IMR-90 (cell line): ENCODE measurements around the gene ZNF518B. TPM values are rescaled to one million over a fixed set of nuclear protein-coding genes. Genes with fewer than 3 reads are reported as not detected.

Source experiments
- ATAC-seq: fragments of 200-7000 bp; cut with Tn5 transposase; 2 replicates; pipeline ENCODE4 v1.9.1; 2020; ENCODE audit warnings: low read depth, mild to moderate bottlenecking, moderate library complexity
- BruUV-seq: library from RNA; stranded (reverse); fragments of 400-500 nt; replicated peaks from 2 replicates; lab custom pipeline; 2021; lab: Mats Ljungman, UMichigan
- CTCF ChIA-PET: fragments of 300-600 bp; formaldehyde crosslinking; extraction: SDS; loops from one replicate; lab custom pipeline; 2021; ENCODE audit warnings: antibody characterized with exemption; lab: Yijun Ruan, JAX
- POLR2A ChIA-PET: fragments of 300-600 bp; sonication (Branson Sonifier 250); formaldehyde crosslinking; loops from one replicate; lab custom pipeline; 2022; ENCODE audit warnings: antibody characterized with exemption; ENCODE audit not compliant: unreplicated experiment; lab: Charles Lee
- DNase-seq: peaks from one replicate; pipeline ENCODE4 v3.0.0; 2013
- H2AFZ ChIP-seq: replicated peaks from 2 replicates; pipeline ENCODE3; 2013; ENCODE audit warnings: low read length, mild to moderate bottlenecking; ENCODE audit not compliant: poor library complexity
- H2AK5ac ChIP-seq: 2 replicates; pipeline ENCODE4 v1.6.1; 2013; ENCODE audit warnings: low read depth, low read length, inconsistent platforms
- H2AK9ac ChIP-seq: replicated peaks from 2 replicates; pipeline ENCODE3; 2013; ENCODE audit warnings: mild to moderate bottlenecking, low read depth, low read length, moderate library complexity; ENCODE audit not compliant: poor library complexity
- H2BK120ac ChIP-seq: 2 replicates; pipeline ENCODE4 v1.6.1; 2013; ENCODE audit warnings: low read depth, low read length, inconsistent platforms
- H2BK15ac ChIP-seq: 3 replicates; pipeline ENCODE4 v1.6.1; 2013; ENCODE audit warnings: low read depth, low read length, inconsistent platforms
- H2BK20ac ChIP-seq: 2 replicates; pipeline ENCODE4 v1.6.1; 2013; ENCODE audit warnings: low read depth, mild to moderate bottlenecking, inconsistent platforms, low read length, moderate library complexity
- H2BK5ac ChIP-seq: 2 replicates; pipeline ENCODE4 v1.6.1; 2013; ENCODE audit warnings: mild to moderate bottlenecking, low read depth, low read length, inconsistent platforms; ENCODE audit not compliant: poor library complexity, severe bottlenecking
- H3K14ac ChIP-seq: replicated peaks from 2 replicates; pipeline ENCODE4 v1.6.1; 2013; ENCODE audit warnings: low read depth, low read length, inconsistent platforms
- H3K18ac ChIP-seq: 2 replicates; pipeline ENCODE4 v1.6.1; 2013; ENCODE audit warnings: low read depth, low read length, control low read depth
- H3K23ac ChIP-seq: 2 replicates; pipeline ENCODE4 v1.6.1; 2013; ENCODE audit warnings: low read depth, low read length, inconsistent platforms
- H3K27ac ChIP-seq: 2 replicates; pipeline ENCODE4 v1.5.1; 2013; ENCODE audit warnings: mild to moderate bottlenecking, control low read depth, low read length; ENCODE audit not compliant: insufficient read depth
- H3K27me3 ChIP-seq: 2 replicates; pipeline ENCODE4 v1.6.1; 2013; ENCODE audit warnings: low read length; ENCODE audit not compliant: control insufficient read depth, insufficient read depth
- H3K36me3 ChIP-seq: 2 replicates; pipeline ENCODE4 v1.6.1; 2013; ENCODE audit warnings: low read length, mixed read lengths; ENCODE audit not compliant: control insufficient read depth, insufficient read depth
- H3K4ac ChIP-seq: 2 replicates; pipeline ENCODE4 v1.6.1; 2013; ENCODE audit warnings: low read depth, low read length, inconsistent platforms
- H3K4me1 ChIP-seq: 2 replicates; pipeline ENCODE4 v1.6.1; 2013; ENCODE audit warnings: low read length, mixed read lengths; ENCODE audit not compliant: control insufficient read depth, insufficient read depth
- H3K4me2 ChIP-seq: 2 replicates; pipeline ENCODE4 v1.6.1; 2013; ENCODE audit warnings: low read depth, mild to moderate bottlenecking, control low read depth, low read length, moderate library complexity
- H3K4me3 ChIP-seq: 2 replicates; pipeline ENCODE4 v1.5.1; 2013; ENCODE audit warnings: low read depth, mild to moderate bottlenecking, control low read depth, low read length, moderate library complexity; ENCODE audit not compliant: insufficient read depth
- H3K56ac ChIP-seq: 2 replicates; pipeline ENCODE4 v1.6.1; 2013; ENCODE audit warnings: low read length, inconsistent platforms; ENCODE audit not compliant: insufficient read depth; ENCODE audit errors: extremely low read depth
- H3K79me1 ChIP-seq, 2 experiments: 2 replicates each; pipeline ENCODE4 v1.6.1; 2013; ENCODE audit warnings: low read length in 2 of 2, inconsistent platforms in 1 of 2, low read depth in 1 of 2
- H3K9ac ChIP-seq: 2 replicates; pipeline ENCODE4 v1.6.1; 2013; ENCODE audit warnings: low read depth, low read length, control low read depth
- H3K9me1 ChIP-seq: 2 replicates; pipeline ENCODE4 v1.6.1; 2013; ENCODE audit warnings: low read length, inconsistent platforms; ENCODE audit not compliant: insufficient read depth
- H3K9me3 ChIP-seq: 2 replicates; pipeline ENCODE4 v1.6.1; 2013; ENCODE audit warnings: low read length; ENCODE audit not compliant: control insufficient read depth, insufficient read depth
- H4K20me1 ChIP-seq: 2 replicates; pipeline ENCODE4 v1.6.1; 2013; ENCODE audit warnings: low read length, inconsistent platforms; ENCODE audit not compliant: insufficient read depth
- H4K5ac ChIP-seq: 2 replicates; pipeline ENCODE4 v1.6.1; 2013; ENCODE audit warnings: mild to moderate bottlenecking, low read depth, low read length, control low read depth
- H4K8ac ChIP-seq, 2 experiments: 2 replicates each; pipeline ENCODE4 v1.6.1; 2013; ENCODE audit warnings: low read depth in 2 of 2, low read length in 2 of 2, control low read depth in 1 of 2, inconsistent platforms in 1 of 2
- H4K91ac ChIP-seq: 2 replicates; pipeline ENCODE4 v1.6.1; 2013; ENCODE audit warnings: low read depth, low read length, inconsistent platforms; ENCODE audit not compliant: insufficient read depth
- BHLHE40 ChIP-seq: fragments of 150-350 bp; IDR thresholded peaks from 2 replicates; pipeline ENCODE4 v1.6.1; 2016; ENCODE audit warnings: mild to moderate bottlenecking, low read depth, low read length
- CEBPB ChIP-seq: IDR thresholded peaks from 2 replicates; pipeline ENCODE4 v1.6.1; 2012; ENCODE audit warnings: low read depth, low read length, improper control_type of control experiment
- CHD1 ChIP-seq: IDR thresholded peaks from 2 replicates; pipeline ENCODE4 v1.6.1; 2012; ENCODE audit warnings: low read depth, low read length, improper control_type of control experiment
- ELK1 ChIP-seq: fragments of 150-350 bp; IDR thresholded peaks from 2 replicates; pipeline ENCODE4 v1.6.1; 2016; ENCODE audit warnings: low read depth, mild to moderate bottlenecking, low read length, moderate library complexity, borderline replicate concordance
- MAFK ChIP-seq: IDR thresholded peaks from 2 replicates; pipeline ENCODE4 v1.6.1; 2012; ENCODE audit warnings: low read depth, low read length, improper control_type of control experiment
- MAZ ChIP-seq: IDR thresholded peaks from 2 replicates; pipeline ENCODE4 v1.6.1; 2012; ENCODE audit warnings: low read depth, mild to moderate bottlenecking, low read length, improper control_type of control experiment, moderate library complexity, borderline replicate concordance
- MXI1 ChIP-seq: IDR thresholded peaks from 2 replicates; pipeline ENCODE4 v1.6.1; 2012; ENCODE audit warnings: low read depth, mild to moderate bottlenecking, low read length, moderate library complexity, borderline replicate concordance
- POLR2A ChIP-seq: IDR thresholded peaks from 2 replicates; pipeline ENCODE4 v1.6.1; 2012; ENCODE audit warnings: mild to moderate bottlenecking, low read depth, low read length
- RAD21 ChIP-seq: IDR thresholded peaks from 2 replicates; pipeline ENCODE4 v1.6.1; 2012; ENCODE audit warnings: low read length, improper control_type of control experiment
- RCOR1 ChIP-seq: IDR thresholded peaks from 2 replicates; pipeline ENCODE4 v1.6.1; 2012; ENCODE audit warnings: mild to moderate bottlenecking, low read length, improper control_type of control experiment; ENCODE audit not compliant: insufficient replicate concordance
- WGBS, 2 experiments: methylation state at CpG; one replicate each; pipeline versions ENCODE4 v1.1.5 to v1.1.7; 2013; ENCODE audit warnings: missing lambda C conversion rate in 2 of 2; ENCODE audit not compliant: insufficient read length in 1 of 2; ENCODE audit errors: extremely low coverage in 2 of 2; 5-methylcytosine and 5-hydroxymethylcytosine counted together
- dilution Hi-C: fragments of 300-500 bp; cut with HindIII; formaldehyde crosslinking; loops from one replicate; pipeline ENCODE4 v1.14.3; 2018; ENCODE audit warnings: low sequenced_read_pairs; ENCODE audit not compliant: unreplicated experiment
- in situ Hi-C: fragments of 300-500 bp; cut with MboI; formaldehyde crosslinking; loops from 3 replicates; pipeline ENCODE4 v1.14.3; 2019; ENCODE audit warnings: low sequenced_read_pairs, inconsistent platforms, mixed read lengths
- intact Hi-C: fragments of 100-400 bp; cut with micrococcal nuclease; formaldehyde crosslinking; loops from 2 replicates; pipeline ENCODE4 v1.10.0; 2022
- polyA plus RNA-seq, 3 experiments: library from polyadenylated mRNA; depleted of rRNA; stranded (reverse); fragments of >200 nt; gene quantifications; 2 replicates each; pipeline ENCODE4 v1.2.3, GENCODE V29; 2012; ENCODE audit warnings: low replicate concordance in 1 of 3
- total RNA-seq: library from RNA; depleted of rRNA; stranded (reverse); fragments of >200 nt; gene quantifications from 2 replicates; pipeline ENCODE4 v1.2.3, GENCODE V29; 2012
- TF ChIP-seq, protein P1 (sequence below): conservative IDR thresholded peaks from 2 replicates; pipeline ENCODE4 v1.5.1; 2012; ENCODE audit warnings: mild to moderate bottlenecking, low read depth, low read length, improper control_type of control experiment

Gene ZNF518B
- total and polyA plus RNA-seq, 2 of the 4 experiments (the other 2 are of a cell fraction), result 7.3 to 56.8 TPM

- Histone ChIP-seq H2AK9ac (no peak overlapping the region), H3K4me3 (no peak overlapping the region), H4K20me1 (no peaks in the 10 kb centered on the region; the same call in 1 of the 2 replicates), H3K27me3 (peaks cover 13% of the 10 kb centered on the region), H3K36me3 (peaks cover 12% of the 10 kb centered on the region), H4K5ac (no peak overlapping the region), H3K27ac (no peak overlapping the region), H2BK15ac (no peak overlapping the region), H3K14ac (no peak overlapping the region), H2BK120ac (no peak overlapping the region), H3K4ac (no peak overlapping the region), H3K4me1 (no peaks in the 10 kb centered on the region), H3K9me1 (no peaks in the 10 kb centered on the region), H3K79me1 (peaks cover 10 to 21% of the 10 kb centered on the region in 2 experiments), H2BK5ac (no peak overlapping the region), H3K9me3 (peaks cover 7% of the 10 kb centered on the region; the same call in 1 of the 2 replicates), H3K4me2 (no peak overlapping the region), H3K18ac (no peak overlapping the region), H2BK20ac (no peak overlapping the region), H3K9ac (no peak overlapping the region), H2AFZ (no peak overlapping the region), H3K56ac (no peak overlapping the region), H3K23ac (no peak overlapping the region), H4K91ac (no peak overlapping the region), H4K8ac (no peak overlapping the region), H2AK5ac (no peak overlapping the region)
- DNase-seq (no peak), ATAC-seq (no peak)
- intact Hi-C loops (no loop called here), in situ Hi-C loops (no loop called here), dilution Hi-C loops (no loop called here)
- BruUV-seq, result no TSS peak
- POLR2A ChIA-PET, result no interaction called here
- CTCF ChIA-PET, result no interaction called here
- 67% methylated on average over 4 of the region's 13 CpGs; no CpG with 5 or more reads in 1 of the 2 experiments for WGBS, 2 experiments
- no peak for TF ChIP-seq BHLHE40
- TF ChIP-seq MAZ, result no peak
- no peak for TF ChIP-seq ELK1
- no peak for TF ChIP-seq CEBPB
- TF ChIP-seq MXI1, result no peak
- TF ChIP-seq POLR2A, result no peak
- no peak for TF ChIP-seq MAFK
- no peak for TF ChIP-seq RCOR1
- TF ChIP-seq, protein P1, sequence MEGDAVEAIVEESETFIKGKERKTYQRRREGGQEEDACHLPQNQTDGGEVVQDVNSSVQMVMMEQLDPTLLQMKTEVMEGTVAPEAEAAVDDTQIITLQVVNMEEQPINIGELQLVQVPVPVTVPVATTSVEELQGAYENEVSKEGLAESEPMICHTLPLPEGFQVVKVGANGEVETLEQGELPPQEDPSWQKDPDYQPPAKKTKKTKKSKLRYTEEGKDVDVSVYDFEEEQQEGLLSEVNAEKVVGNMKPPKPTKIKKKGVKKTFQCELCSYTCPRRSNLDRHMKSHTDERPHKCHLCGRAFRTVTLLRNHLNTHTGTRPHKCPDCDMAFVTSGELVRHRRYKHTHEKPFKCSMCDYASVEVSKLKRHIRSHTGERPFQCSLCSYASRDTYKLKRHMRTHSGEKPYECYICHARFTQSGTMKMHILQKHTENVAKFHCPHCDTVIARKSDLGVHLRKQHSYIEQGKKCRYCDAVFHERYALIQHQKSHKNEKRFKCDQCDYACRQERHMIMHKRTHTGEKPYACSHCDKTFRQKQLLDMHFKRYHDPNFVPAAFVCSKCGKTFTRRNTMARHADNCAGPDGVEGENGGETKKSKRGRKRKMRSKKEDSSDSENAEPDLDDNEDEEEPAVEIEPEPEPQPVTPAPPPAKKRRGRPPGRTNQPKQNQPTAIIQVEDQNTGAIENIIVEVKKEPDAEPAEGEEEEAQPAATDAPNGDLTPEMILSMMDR, result no peak
- no peak for TF ChIP-seq CHD1
- TF ChIP-seq RAD21, result no peak
These were observed 951 bp upstream of the ZNF518B start for GRCh38 chr4:10458177-10458576.
